CD14-positive monocyte (primary cell): ENCODE data around the gene ADH1A. TPM values are rescaled to one million over a fixed set of nuclear protein-coding genes. Genes with fewer than 3 reads are reported as not detected.

Experiments used
- DNase-seq, 3 donors: peaks; one replicate each; pipeline ENCODE4 v3.0.0-alpha.2; 2011 to 2022
- H2AFZ ChIP-seq: 2 replicates; pipeline ENCODE4 v1.6.0; 2012; ENCODE audit warnings: mild to moderate bottlenecking, low read depth, low read length, inconsistent platforms; ENCODE audit not compliant: insufficient read depth, poor library complexity, severe bottlenecking
- H3K27ac ChIP-seq, 2 donors: 1 replicate in 1 of 2; 2 replicates in 1 of 2; pipeline ENCODE4 v1.5.1; 2012 to 2013; ENCODE audit warnings: low read length in 2 of 2, control low read depth in 1 of 2, inconsistent platforms in 1 of 2, low read depth in 1 of 2, mild to moderate bottlenecking in 1 of 2
- H3K27me3 ChIP-seq, 2 donors: one replicate each; pipeline versions ENCODE4 v1.6.0 to v1.6.1; 2011 to 2013; ENCODE audit warnings: low read length in 2 of 2; ENCODE audit not compliant: control insufficient read depth in 2 of 2, insufficient read depth in 2 of 2
- H3K36me3 ChIP-seq, 2 donors: replicated peaks in 1 of 2; 1 replicate in 1 of 2; 2 replicates in 1 of 2; pipeline versions ENCODE4 v1.5.1 to v1.6.1; 2012 to 2013; ENCODE audit warnings: low read length in 2 of 2, control low read depth in 1 of 2, inconsistent platforms in 1 of 2, mild to moderate bottlenecking in 1 of 2; ENCODE audit not compliant: insufficient read depth in 2 of 2, control insufficient read depth in 1 of 2
- H3K4me1 ChIP-seq, 2 donors: 1 replicate in 1 of 2; 2 replicates in 1 of 2; pipeline versions ENCODE4 v1.5.1 to v1.6.1; 2012 to 2013; ENCODE audit warnings: low read length in 2 of 2, control low read depth in 1 of 2, inconsistent platforms in 1 of 2, mild to moderate bottlenecking in 1 of 2, moderate library complexity in 1 of 2; ENCODE audit not compliant: insufficient read depth in 2 of 2, control insufficient read depth in 1 of 2
- H3K4me2 ChIP-seq: replicated peaks from 2 replicates; pipeline ENCODE3; 2012; ENCODE audit warnings: low read length, moderate library complexity, mild to moderate bottlenecking; ENCODE audit not compliant: poor library complexity, severe bottlenecking; ENCODE audit errors: extremely low read depth
- H3K4me3 ChIP-seq, 3 experiments: fragments of 200-600 bp in 1 of 3; sonication (generic) in 1 of 3; replicated peaks in 1 of 3; 1 replicate in 2 of 3; 2 replicates in 1 of 3; pipeline ENCODE4 v1.5.1; 2011 to 2013; ENCODE audit warnings: low read length in 3 of 3, mild to moderate bottlenecking in 3 of 3, control low read depth in 2 of 3, low read depth in 2 of 3, inconsistent platforms in 1 of 3, moderate library complexity in 1 of 3
- H3K79me2 ChIP-seq: 2 replicates; pipeline ENCODE4 v1.6.0; 2012; ENCODE audit warnings: mild to moderate bottlenecking, control low read depth, inconsistent platforms, low read length, moderate library complexity; ENCODE audit not compliant: insufficient read depth
- H3K9ac ChIP-seq: 2 replicates; pipeline ENCODE4 v1.6.0; 2017; ENCODE audit warnings: low read length, mild to moderate bottlenecking; ENCODE audit not compliant: insufficient read depth, poor library complexity, severe bottlenecking
- H3K9me3 ChIP-seq, 2 donors: replicated peaks in 1 of 2; 1 replicate in 1 of 2; 2 replicates in 1 of 2; pipeline versions ENCODE4 v1.5.1 to v1.6.1; 2012 to 2013; ENCODE audit warnings: low read length in 2 of 2, control low read depth in 1 of 2; ENCODE audit not compliant: control insufficient read depth in 1 of 2, insufficient read depth in 1 of 2
- H4K20me1 ChIP-seq: 2 replicates; pipeline ENCODE4 v1.6.0; 2012; ENCODE audit warnings: mild to moderate bottlenecking, low read length, control low read depth, moderate library complexity; ENCODE audit not compliant: insufficient read depth
- H3K27ac Mint-ChIP-seq, 7 donors: one replicate each; pipeline ENCODE4 v1.8.0; 2020; ENCODE audit warnings: mild to moderate bottlenecking in 7 of 7, mixed read lengths in 7 of 7, moderate library complexity in 6 of 7, inconsistent platforms in 2 of 7
- H3K27me3 Mint-ChIP-seq, 3 donors: one replicate each; pipeline ENCODE4 v1.8.0; 2021 to 2022; ENCODE audit warnings: low read depth in 3 of 3, mild to moderate bottlenecking in 3 of 3, mixed read lengths in 3 of 3, moderate library complexity in 3 of 3, inconsistent platforms in 1 of 3
- H3K36me3 Mint-ChIP-seq, 2 donors: one replicate each; pipeline ENCODE4 v1.8.0; 2020; ENCODE audit warnings: mixed read lengths in 2 of 2, inconsistent platforms in 1 of 2, mild to moderate bottlenecking in 1 of 2
- H3K4me1 Mint-ChIP-seq: one replicate; pipeline ENCODE4 v1.8.0; 2020; ENCODE audit warnings: mild to moderate bottlenecking, mixed read lengths
- H3K4me3 Mint-ChIP-seq, 2 donors: one replicate each; pipeline ENCODE4 v1.8.0; 2020; ENCODE audit warnings: mild to moderate bottlenecking in 2 of 2, mixed read lengths in 2 of 2, moderate library complexity in 1 of 2
- H3K9me3 Mint-ChIP-seq, 7 donors: one replicate each; pipeline ENCODE4 v1.8.0; 2020 to 2022; ENCODE audit warnings: mixed read lengths in 7 of 7, mild to moderate bottlenecking in 6 of 7, moderate library complexity in 6 of 7, inconsistent platforms in 2 of 7
- WGBS: methylation state at CpG from one replicate; pipeline ENCODE4 v1.1.5; 2013; ENCODE audit warnings: missing lambda C conversion rate; ENCODE audit not compliant: insufficient coverage; 5-methylcytosine and 5-hydroxymethylcytosine counted together
- intact Hi-C, 2 donors: fragments of 100-400 bp; cut with micrococcal nuclease; formaldehyde crosslinking; loops; one replicate each; pipeline versions ENCODE4 v1.15.0 to v1.15.1; 2023
- polyA plus RNA-seq, 3 donors: library from polyadenylated mRNA; depleted of rRNA in 1 of 3; unstranded in 2 of 3; stranded (reverse) in 1 of 3; fragments of 300-500 nt in 2 of 3; fragments of >200 nt in 1 of 3; fragmentation: Illumina TruSeq in 2 of 3; gene quantifications; 1 replicate in 2 of 3; 2 replicates in 1 of 3; pipeline ENCODE4 v1.2.3, GENCODE V29; 2012 to 2021
- TF ChIP-seq, protein P1 (sequence below): fragments of 200-600 bp; IDR thresholded peaks from one replicate; pipeline ENCODE4 v1.8.0; 2022; ENCODE audit warnings: antibody characterized with exemption, mild to moderate bottlenecking

ADH1A gene
- polyA plus RNA-seq, 3 donors = not detected

DNA sequence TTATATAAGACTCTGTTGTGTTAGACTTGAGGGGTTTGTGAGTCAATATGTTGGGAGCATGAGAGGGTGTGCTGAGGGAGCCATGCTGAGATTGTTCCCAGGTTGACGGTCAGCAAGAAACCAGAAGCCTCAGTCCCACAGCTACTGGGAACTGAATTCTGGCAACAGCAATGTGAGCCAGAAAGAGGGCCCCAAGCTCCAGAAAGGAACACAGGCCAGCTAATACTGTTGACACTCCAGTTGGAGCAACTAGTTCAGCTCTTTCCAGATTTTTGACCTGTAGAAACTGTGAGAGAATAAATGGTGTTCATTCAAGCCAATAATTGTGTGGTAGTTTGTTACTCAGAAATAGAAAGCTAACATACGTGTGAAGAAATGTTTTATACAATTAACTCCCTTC, 17.1 kb downstream of the ADH1A start:
- H3K27ac ChIP-seq = no peak overlapping the region
- H3K36me3 ChIP-seq = no peaks in the 10 kb centered on the region
- peaks cover 0 to 22% of the 10 kb centered on the region in 2 donors for H3K9me3 ChIP-seq
- no peaks in the 10 kb centered on the region for H3K27me3 ChIP-seq
- H3K9me3 Mint-ChIP-seq = peaks cover 5 to 13% (median 9%) of the 10 kb centered on the region in 7 donors
- no peak overlapping the region for H3K4me2 ChIP-seq
- intact Hi-C loops = no loop called here
- H3K79me2 ChIP-seq = no peaks in the 10 kb centered on the region
- H3K4me3 ChIP-seq = no peak overlapping the region
- H3K27ac Mint-ChIP-seq = no peak overlapping the region
- H3K4me3 Mint-ChIP-seq = no peak overlapping the region
- WGBS = 73% methylated on average over 1 of the region's 2 CpGs
- H2AFZ ChIP-seq = no peak overlapping the region
- H3K9ac ChIP-seq = no peak overlapping the region
- no peaks in the 10 kb centered on the region for H4K20me1 ChIP-seq
- H3K4me1 Mint-ChIP-seq = no peaks in the 10 kb centered on the region
- no peaks in the 10 kb centered on the region for H3K4me1 ChIP-seq
- no peaks in the 10 kb centered on the region for H3K27me3 Mint-ChIP-seq
- H3K36me3 Mint-ChIP-seq = no peaks in the 10 kb centered on the region
- DNase-seq = no peak
- TF ChIP-seq, protein P1, sequence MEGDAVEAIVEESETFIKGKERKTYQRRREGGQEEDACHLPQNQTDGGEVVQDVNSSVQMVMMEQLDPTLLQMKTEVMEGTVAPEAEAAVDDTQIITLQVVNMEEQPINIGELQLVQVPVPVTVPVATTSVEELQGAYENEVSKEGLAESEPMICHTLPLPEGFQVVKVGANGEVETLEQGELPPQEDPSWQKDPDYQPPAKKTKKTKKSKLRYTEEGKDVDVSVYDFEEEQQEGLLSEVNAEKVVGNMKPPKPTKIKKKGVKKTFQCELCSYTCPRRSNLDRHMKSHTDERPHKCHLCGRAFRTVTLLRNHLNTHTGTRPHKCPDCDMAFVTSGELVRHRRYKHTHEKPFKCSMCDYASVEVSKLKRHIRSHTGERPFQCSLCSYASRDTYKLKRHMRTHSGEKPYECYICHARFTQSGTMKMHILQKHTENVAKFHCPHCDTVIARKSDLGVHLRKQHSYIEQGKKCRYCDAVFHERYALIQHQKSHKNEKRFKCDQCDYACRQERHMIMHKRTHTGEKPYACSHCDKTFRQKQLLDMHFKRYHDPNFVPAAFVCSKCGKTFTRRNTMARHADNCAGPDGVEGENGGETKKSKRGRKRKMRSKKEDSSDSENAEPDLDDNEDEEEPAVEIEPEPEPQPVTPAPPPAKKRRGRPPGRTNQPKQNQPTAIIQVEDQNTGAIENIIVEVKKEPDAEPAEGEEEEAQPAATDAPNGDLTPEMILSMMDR = no peak

DNA sequence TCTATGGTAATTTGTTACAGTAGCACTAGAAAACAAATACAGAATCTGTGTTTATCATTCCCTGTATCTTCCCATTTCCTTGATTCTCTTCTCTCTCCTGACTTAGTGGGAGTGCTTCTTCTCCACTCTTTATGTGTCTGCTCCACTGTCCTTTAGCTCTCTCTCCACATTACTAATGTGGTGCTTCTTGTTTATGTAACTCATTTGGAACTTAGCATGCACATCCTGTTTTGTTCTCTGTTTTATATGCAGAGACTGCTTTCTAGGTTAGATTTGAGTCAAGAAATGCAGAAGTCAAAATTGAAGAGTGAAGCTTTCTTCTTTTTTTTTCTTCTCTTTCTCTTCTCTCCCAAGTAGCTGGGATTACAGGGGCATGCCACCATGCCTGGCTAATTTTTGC, 25.9 kb downstream of the ADH1A start:
- H3K79me2 ChIP-seq = no peaks in the 10 kb centered on the region
- no peak overlapping the region for H3K4me3 ChIP-seq
- no peaks in the 10 kb centered on the region for H3K4me1 ChIP-seq
- H3K27ac ChIP-seq = no peak overlapping the region
- no peak overlapping the region for H2AFZ ChIP-seq
- H3K27me3 ChIP-seq = no peaks in the 10 kb centered on the region
- H3K27ac Mint-ChIP-seq = no peak overlapping the region
- TF ChIP-seq, protein P1 = no peak
- DNase-seq = no peak
- peaks cover 9 to 22% (median 17%) of the 10 kb centered on the region in 7 donors for H3K9me3 Mint-ChIP-seq
- no peaks in the 10 kb centered on the region for H3K4me1 Mint-ChIP-seq
- H3K27me3 Mint-ChIP-seq = peaks cover 0 to 2% (median 0%) of the 10 kb centered on the region in 3 donors
- intact Hi-C loops = no loop called here
- H3K4me3 Mint-ChIP-seq = no peak overlapping the region
- H3K9ac ChIP-seq = no peak overlapping the region
- no peaks in the 10 kb centered on the region for H3K36me3 ChIP-seq
- no peaks in the 10 kb centered on the region for H3K36me3 Mint-ChIP-seq
- no peak overlapping the region for H3K4me2 ChIP-seq
- H4K20me1 ChIP-seq = no peaks in the 10 kb centered on the region
- peaks cover 0 to 21% of the 10 kb centered on the region in 2 donors for H3K9me3 ChIP-seq
